Left ventricle myocardium inferior (tissue), 1 donor: ENCODE measurements around the gene ATP6V0A1. TPM values are rescaled to one million over a fixed set of nuclear protein-coding genes. Genes with fewer than 3 reads are reported as not detected.
A peak's percentile ranks its signal among the peaks of the same experiment; 100 is the strongest.

ENCODE experiments used
- DNase-seq: peaks from one replicate; pipeline ENCODE4 v3.0.0-alpha.2; 2020
- H3K27ac ChIP-seq: fragments of 200-600 bp; replicated peaks from 2 replicates; pipeline ENCODE4 v1.8.0; 2021
- H3K27me3 ChIP-seq: fragments of 200-600 bp; 2 replicates; pipeline ENCODE4 v1.8.0; 2021; ENCODE audit warnings: low read depth
- H3K36me3 ChIP-seq: fragments of 200-600 bp; 2 replicates; pipeline ENCODE4 v1.8.0; 2021
- H3K4me1 ChIP-seq: fragments of 200-600 bp; 2 replicates; pipeline ENCODE4 v1.8.0; 2021
- H3K4me3 ChIP-seq: fragments of 200-600 bp; 2 replicates; pipeline ENCODE4 v1.8.0; 2021; ENCODE audit warnings: mild to moderate bottlenecking, moderate library complexity
- H3K9me3 ChIP-seq: fragments of 200-600 bp; replicated peaks from 2 replicates; pipeline ENCODE4 v1.8.0; 2021
- intact Hi-C: fragments of 100-400 bp; cut with micrococcal nuclease; formaldehyde crosslinking; loops from one replicate; pipeline ENCODE4 v1.11.0; 2022
- microRNA-seq: library from miRNA; unstranded; fragments of <30 nt; microRNA quantifications from one replicate; pipeline ENCODE4 v1.2.0, GENCODE V29; 2020
- total RNA-seq: library from RNA; stranded (reverse); fragmentation: NEBNext Ultra II Directional; extraction: Animal tissue kit (Norgen Biotek cat#: 25700); gene quantifications from one replicate; pipeline ENCODE4 v1.2.1, GENCODE V29; 2021
- TF ChIP-seq, protein P1 (sequence below): fragments of 200-600 bp; IDR thresholded peaks from 2 replicates; pipeline ENCODE4 v1.8.0; 2021; ENCODE audit warnings: antibody characterized with exemption, mild to moderate bottlenecking, borderline replicate concordance
- donor health status: DM: no; HTN: yes; CAD: no; lungs with severe emphysema.

ATP6V0A1 gene
- total RNA-seq, 1 donor from 2014 or later, result 25.6 TPM

DNA sequence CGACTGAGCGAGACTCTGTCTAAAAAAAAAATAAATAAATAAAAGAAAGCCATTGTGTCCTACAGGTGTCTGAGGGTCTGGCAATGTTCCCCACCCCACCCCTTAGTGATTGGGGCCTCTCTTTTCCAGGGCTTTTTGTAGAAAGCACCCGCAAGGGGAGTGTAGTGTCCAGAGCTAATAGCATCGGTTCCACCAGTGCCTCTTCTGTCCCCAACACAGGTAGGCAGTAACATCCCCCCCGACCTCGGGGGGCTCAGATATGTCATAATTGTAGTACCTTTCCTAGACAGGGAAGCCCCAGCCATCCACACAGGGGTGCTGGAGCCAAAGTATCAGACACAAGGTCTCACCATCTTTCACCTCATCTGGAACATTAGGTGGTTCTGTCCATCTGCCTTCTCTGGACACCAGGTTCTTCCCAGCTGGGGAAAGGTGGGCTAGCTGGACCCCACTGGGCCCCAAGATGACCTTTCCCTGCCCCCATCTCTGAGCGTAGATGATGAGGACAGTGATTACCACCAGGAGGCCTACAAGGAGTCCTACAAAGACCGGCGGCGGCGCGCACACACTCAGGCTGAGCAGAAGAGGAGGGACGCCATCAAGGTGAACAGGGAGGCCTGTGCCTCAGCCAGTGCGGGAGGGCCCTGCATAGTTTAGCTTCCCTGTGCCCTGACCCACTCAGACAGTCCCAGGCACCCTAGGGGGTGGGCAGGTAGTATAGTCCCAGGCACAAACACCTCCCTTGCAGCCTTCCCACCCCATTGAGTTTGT is 109.8 kb downstream of the ATP6V0A1 start:
- H3K27ac ChIP-seq, result peak overlapping the region; percentile 100

DNA sequence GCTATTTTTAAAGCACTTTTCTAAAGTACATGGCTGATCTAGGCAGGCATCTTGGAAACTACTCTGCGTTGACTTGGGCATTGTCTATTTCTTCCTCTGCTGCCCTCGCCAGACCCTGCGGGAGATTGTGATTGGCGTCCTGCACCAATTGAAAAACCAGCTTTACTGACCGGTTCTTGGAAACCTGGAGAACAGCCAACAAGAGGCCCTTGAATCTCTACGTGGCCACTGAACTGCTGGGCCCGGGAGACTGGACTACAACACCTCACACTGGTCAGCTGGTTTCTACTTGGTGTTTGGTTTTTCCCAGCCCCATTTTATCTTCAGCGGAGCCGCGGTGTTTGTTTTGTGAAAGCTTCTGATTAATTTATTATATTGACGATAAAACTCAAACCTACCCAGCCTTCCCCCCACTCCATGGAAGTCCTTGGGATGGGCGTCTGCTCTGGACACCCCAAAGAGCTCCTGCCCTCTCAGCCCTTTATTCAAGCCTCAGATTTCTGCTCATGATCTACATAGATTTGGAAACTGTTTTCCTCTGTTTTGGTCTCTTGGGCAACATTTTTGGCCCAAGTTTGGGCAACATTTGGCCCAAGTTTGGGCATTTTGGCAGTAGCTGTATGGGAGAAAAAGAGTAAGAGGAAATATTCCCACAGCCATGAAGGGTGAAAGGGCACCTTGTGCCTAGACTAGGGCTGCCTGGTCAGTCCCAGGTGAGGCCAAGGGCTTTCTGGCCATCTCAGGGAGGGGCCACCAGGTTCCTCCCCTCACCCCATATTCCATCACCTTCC is 113.0 kb downstream of the ATP6V0A1 start:
- DNase-seq, result no peak
- H3K9me3 ChIP-seq, result no peaks in the 10 kb centered on the region
- intact Hi-C loops, result no loop called here
- H3K36me3 ChIP-seq, result peaks cover 69% of the 10 kb centered on the region
- no peak overlapping the region for H3K4me3 ChIP-seq
- no peaks in the 10 kb centered on the region for H3K27me3 ChIP-seq
- peaks cover 42% of the 10 kb centered on the region for H3K4me1 ChIP-seq
- peak overlapping the region; percentile 27 for H3K27ac ChIP-seq
- TF ChIP-seq, protein P1, sequence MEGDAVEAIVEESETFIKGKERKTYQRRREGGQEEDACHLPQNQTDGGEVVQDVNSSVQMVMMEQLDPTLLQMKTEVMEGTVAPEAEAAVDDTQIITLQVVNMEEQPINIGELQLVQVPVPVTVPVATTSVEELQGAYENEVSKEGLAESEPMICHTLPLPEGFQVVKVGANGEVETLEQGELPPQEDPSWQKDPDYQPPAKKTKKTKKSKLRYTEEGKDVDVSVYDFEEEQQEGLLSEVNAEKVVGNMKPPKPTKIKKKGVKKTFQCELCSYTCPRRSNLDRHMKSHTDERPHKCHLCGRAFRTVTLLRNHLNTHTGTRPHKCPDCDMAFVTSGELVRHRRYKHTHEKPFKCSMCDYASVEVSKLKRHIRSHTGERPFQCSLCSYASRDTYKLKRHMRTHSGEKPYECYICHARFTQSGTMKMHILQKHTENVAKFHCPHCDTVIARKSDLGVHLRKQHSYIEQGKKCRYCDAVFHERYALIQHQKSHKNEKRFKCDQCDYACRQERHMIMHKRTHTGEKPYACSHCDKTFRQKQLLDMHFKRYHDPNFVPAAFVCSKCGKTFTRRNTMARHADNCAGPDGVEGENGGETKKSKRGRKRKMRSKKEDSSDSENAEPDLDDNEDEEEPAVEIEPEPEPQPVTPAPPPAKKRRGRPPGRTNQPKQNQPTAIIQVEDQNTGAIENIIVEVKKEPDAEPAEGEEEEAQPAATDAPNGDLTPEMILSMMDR, result no peak

More for the DNA sequence above, 109.8 kb downstream of the ATP6V0A1 start:
- H3K27me3 ChIP-seq, result no peaks in the 10 kb centered on the region
- TF ChIP-seq, protein P1, result no peak
- peaks cover 62% of the 10 kb centered on the region for H3K4me1 ChIP-seq
- peaks cover 74% of the 10 kb centered on the region for H3K36me3 ChIP-seq
- no peaks in the 10 kb centered on the region for H3K9me3 ChIP-seq
- DNase-seq, result no peak
- H3K4me3 ChIP-seq, result peak overlapping the region; percentile 99
- intact Hi-C loops, result no loop called here

Small RNA genes within 50 kb of the gene (microRNA-seq; reads per million reads assigned to microRNA genes)
- 2.2 reads per million for gene MIR5010
- gene MIR548AT, result not detected

Other genes starting within 250 kb of the ATP6V0A1 start
- 30.7 TPM for gene STAT5B, start 182.5 kb upstream of the ATP6V0A1 start, total RNA-seq
- 16.7 TPM for gene STAT5A, start 170.4 kb upstream of the ATP6V0A1 start, total RNA-seq
- 116 TPM for gene STAT3, start 70.4 kb upstream of the ATP6V0A1 start, total RNA-seq
- 205 TPM for gene CAVIN1, start 35.6 kb upstream of the ATP6V0A1 start, total RNA-seq
- 7.7 TPM for gene NAGLU, start 77.4 kb downstream of the ATP6V0A1 start, total RNA-seq
- gene HSD17B1, start 94.0 kb downstream of the ATP6V0A1 start, total RNA-seq, result 0.99 TPM
- gene COASY, start 103.3 kb downstream of the ATP6V0A1 start, total RNA-seq, result 48.8 TPM
- gene MLX, start 108.2 kb downstream of the ATP6V0A1 start, total RNA-seq, result 79.7 TPM
- gene PSMC3IP, start 118.9 kb downstream of the ATP6V0A1 start, total RNA-seq, result 2.5 TPM
- gene RETREG3, start 150.5 kb downstream of the ATP6V0A1 start, total RNA-seq, result 17.6 TPM
- 48.0 TPM for gene TUBG1, start 150.8 kb downstream of the ATP6V0A1 start, total RNA-seq
- gene TUBG2, start 200.4 kb downstream of the ATP6V0A1 start, total RNA-seq, result 15.6 TPM
- 21.5 TPM for gene PLEKHH3, start 218.1 kb downstream of the ATP6V0A1 start, total RNA-seq
- gene CCR10, start 223.0 kb downstream of the ATP6V0A1 start, total RNA-seq, result 0.88 TPM
- gene CNTNAP1, start 223.7 kb downstream of the ATP6V0A1 start, total RNA-seq, result 4.2 TPM